ENCODE data around the gene PRSS53.
"Not testable (repeated sequence)": the region's sequence is repeated elsewhere in the genome, so short reads cannot be mapped to it uniquely, and the experiment has no call there.

PRSS53 gene

DNA sequence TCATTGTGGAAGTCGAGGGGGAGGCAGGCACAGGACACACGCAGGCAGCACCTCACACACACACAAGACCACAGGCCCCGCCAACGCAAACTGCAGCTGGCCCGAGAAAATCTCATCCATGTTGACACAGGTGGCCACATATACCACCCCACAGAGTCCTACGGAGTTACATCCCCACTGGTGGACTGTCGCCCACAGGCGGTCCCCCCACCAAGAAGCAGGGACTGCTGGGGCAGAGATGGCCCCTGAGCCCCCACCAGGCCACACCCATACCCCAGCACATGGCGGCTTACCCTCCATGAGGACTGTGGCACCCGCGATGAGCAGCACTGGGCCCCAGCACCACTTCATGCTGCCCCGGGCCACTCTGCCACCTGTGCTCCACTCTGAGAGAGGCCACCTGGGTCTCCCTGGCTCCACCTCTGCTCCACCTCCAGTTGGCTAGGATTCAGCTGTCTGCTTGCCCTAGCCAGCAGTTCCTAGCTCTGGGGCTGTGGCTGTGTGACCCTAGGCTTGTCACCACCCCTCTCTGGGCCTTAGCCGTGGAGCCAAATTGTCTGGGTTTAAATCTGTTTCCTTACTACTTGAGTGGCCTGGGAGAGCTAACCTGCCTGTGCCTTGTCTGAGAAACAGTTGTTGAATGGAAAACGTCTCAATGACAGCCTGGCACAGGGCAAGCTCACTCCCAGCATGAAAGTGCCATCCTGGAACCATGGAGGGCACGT is at the start of gene PRSS53:
Gene PRSS53 (minus strand): TSS at position 485 of the 725 bp plus-strand sequence. CDS start 134 bp downstream, at position 351.
- TF ChIP-seq CTCF (IDR thresholded peaks at IDR 0.05; ENCODE audit: low read depth, low read length), result no peak
- H3K4me3 ChIP-seq (ENCODE audit: low read depth, low read length), result no peak within 1 kb of the TSS

DNA sequence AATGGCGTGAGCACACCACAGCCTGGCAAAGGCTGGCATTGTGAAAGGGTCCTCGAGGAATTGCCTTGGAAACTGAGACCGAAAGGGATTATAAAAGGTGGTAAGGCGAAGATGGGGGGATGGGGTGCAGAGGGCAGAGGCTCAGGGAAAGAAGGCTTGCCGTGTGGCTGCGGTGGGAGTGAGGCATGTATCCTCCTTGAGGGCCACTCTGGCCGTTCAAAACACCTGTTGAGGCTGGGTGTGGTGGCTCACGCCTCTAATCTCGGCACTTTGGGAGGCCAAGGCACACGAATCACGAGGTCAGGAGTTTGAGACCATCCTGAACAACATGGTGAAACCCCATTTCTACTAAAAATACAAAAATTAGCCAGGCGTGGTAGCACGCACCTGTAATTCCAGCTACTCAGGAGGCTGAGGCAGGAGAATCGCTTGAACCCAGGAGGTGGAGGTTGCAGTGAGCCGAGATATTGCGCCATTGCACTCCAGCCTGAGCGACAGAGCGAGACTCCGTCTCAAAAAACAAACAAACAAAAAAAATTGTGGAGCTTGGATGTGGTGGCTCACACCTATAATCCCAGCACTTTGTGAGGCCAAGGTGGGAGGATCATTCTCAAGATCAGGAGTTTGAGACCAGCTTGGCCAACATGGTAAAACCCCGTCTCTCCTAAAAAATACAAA is 48.2 kb upstream of the PRSS53 start:
- H3K4me3 ChIP-seq (ENCODE audit: low read depth, low read length), result not testable (repeated sequence)

- no peak overlapping the region for H3K4me3 ChIP-seq (ENCODE audit: low read depth, low read length)
- no peak for TF ChIP-seq CTCF (IDR thresholded peaks at IDR 0.05; ENCODE audit: low read depth, low read length)
These were observed 47.5 kb upstream of the PRSS53 start for GRCh38 chr16:31136287-31136662.

DNA sequence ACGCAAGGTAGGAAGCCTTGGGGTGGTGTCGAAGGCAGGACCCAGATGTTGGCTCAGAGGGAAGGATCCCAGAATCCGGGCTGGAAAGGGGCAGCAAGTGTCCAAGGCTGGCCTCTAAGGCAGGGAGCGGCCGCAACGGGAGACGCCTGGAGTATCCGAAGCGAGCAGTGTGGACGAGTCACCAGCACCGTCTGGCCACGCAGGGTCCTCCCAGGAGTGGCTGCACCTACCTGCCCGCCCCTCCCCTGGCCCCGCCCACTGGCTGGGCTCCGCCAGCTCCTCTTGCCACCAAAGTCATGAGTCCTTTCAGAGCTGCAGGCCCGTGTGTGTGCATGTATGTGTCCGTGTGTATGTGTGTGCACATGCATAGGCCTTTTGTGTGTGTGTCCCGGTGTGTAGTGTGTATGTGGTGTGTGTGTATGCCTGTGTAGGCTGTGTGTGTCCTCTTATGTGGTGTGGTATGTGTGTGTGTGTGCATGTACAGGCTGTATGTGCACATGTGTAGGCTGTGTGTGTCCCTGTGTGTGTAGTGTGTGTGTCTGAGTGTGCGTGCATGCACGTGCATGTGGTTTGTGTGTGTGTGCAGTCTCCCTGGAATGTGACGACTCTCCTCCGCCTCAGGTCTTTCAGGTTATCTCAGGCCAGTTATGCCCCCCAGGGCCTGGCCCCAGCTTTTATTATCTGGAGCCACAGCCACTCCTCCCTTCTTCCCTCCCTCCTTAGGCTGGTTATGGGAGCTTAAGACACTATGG is 47.0 kb upstream of the PRSS53 start, which contains the start of gene PRSS8:
Gene PRSS8 (minus strand): TSS at position 193 of the 752 bp plus-strand sequence. CDS start 229 bp downstream, outside the sequence.
- no peak for TF ChIP-seq CTCF (IDR thresholded peaks at IDR 0.05; ENCODE audit: low read depth, low read length)
- H3K4me3 ChIP-seq (ENCODE audit: low read depth, low read length), result no peak within 1 kb of the TSS

DNA sequence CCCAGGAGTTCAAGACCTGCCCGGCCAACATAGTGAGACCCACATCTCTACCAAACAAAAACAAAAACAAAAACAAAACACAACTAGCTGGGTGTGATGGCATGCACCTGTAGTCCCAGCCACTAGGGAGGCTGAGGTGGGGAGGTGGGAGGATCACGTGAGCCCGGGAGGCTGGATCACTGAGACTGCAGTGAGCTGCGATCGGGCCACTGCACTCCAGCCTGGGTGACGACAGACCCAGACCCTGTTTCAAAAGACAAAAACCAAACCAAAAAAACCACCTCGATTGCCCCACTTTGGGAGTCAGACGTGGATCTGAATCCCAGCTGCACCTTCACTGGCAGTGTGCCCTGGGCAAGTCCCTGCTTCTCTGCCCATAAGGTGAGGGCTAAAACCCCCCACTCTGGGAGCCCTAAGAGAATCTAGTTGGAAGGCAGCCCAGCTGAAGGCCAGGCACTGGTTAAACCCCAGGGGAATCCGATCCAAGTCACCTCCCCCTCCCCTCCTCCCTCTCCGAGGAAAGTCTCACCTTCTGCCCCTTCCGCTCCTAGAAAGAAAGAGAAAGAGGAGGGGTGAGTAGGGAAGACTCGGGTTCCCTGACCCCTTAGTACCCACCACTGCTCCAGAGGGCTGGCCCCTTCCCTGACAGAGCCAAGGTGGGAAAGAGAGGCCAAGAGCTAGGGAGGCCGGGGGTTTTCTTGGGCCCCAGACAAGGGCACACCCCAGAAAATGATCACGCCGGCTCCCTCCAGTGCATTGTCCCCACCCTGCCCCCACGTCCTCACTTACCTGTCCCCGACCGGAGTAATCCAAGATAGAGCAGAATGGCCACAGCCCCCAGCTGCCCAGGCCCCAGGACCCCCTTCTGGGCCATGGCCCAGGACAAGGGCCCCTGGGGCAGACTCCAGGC is 46.1 kb upstream of the PRSS53 start:
- no peak overlapping the region for H3K4me3 ChIP-seq (ENCODE audit: low read depth, low read length)

GRCh38 chr16:31134091-31134571 is 45.4 kb upstream of the PRSS53 start:
- no peak for TF ChIP-seq CTCF (IDR thresholded peaks at IDR 0.05; ENCODE audit: low read depth, low read length)
- no peak overlapping the region for H3K4me3 ChIP-seq (ENCODE audit: low read depth, low read length)

More for the DNA sequence above, 46.1 kb upstream of the PRSS53 start:
- no peak for TF ChIP-seq CTCF (IDR thresholded peaks at IDR 0.05; ENCODE audit: low read depth, low read length)

- no peak overlapping the region for H3K4me3 ChIP-seq (ENCODE audit: low read depth, low read length)
These were observed 44.3 kb upstream of the PRSS53 start for GRCh38 chr16:31133046-31133501.

More at GRCh38 chr16:31133046-31133501, 44.3 kb upstream of the PRSS53 start:
- no peak for TF ChIP-seq CTCF (IDR thresholded peaks at IDR 0.05; ENCODE audit: low read depth, low read length)

Measured in WI38 (cell line).